ENCODE results near the gene ZFYVE27. TPM values are rescaled to one million over a fixed set of nuclear protein-coding genes. Genes with fewer than 3 reads are reported as not detected.
"Not testable (repeated sequence)": the region's sequence is repeated elsewhere in the genome, so short reads cannot be mapped to it uniquely, and the experiment has no call there.

The ZFYVE27 gene
- total RNA-seq (13.8 TPM), polyA plus RNA-seq (23.7 TPM)
- long read RNA-seq, donor 1, result 0 reads
- long read RNA-seq, donor 2, result 0 reads
- long read RNA-seq, donor 3, partial matches to known transcripts, result 0 of 1 reads
- long read RNA-seq, donor 3, other reads (novel, unspliced or antisense), result 0 of 1 reads
- long read RNA-seq, donor 4, partial matches to known transcripts, result 0 of 1 reads
- long read RNA-seq, donor 4, other reads (novel, unspliced or antisense), result 0 of 1 reads
- long read RNA-seq, donor 5, partial matches to known transcripts, result 6 of 9 reads
- long read RNA-seq, donor 5, other reads (novel, unspliced or antisense), result 0 of 9 reads
- long read RNA-seq, donor 6, partial matches to known transcripts, result 0 of 1 reads
- long read RNA-seq, donor 6, other reads (novel, unspliced or antisense), result 0 of 1 reads
- long read RNA-seq, donor 7, result 0 reads
- long read RNA-seq, donor 8, result 0 reads
- long read RNA-seq, donor 9, result 0 reads
- long read RNA-seq, donor 10, result 0 reads

- H3K9me3 ChIP-seq (ENCODE audit: control insufficient read depth in 2 of 2, insufficient read depth in 1 of 2, low read length in 1 of 2), result no peaks in the 10 kb centered on the region
- DNase-seq (ENCODE audit: low read depth in 6 of 9, low spot score in 9 of 9), result peak; percentile 86 to 95 (median 90)
- peaks cover 0 to 2% of the 10 kb centered on the region in 2 donors for H3K27me3 ChIP-seq (ENCODE audit: control insufficient read depth in 2 of 2, insufficient read depth in 1 of 2, low read length in 1 of 2)
- peaks cover 11 to 27% of the 10 kb centered on the region in 2 donors for H3K36me3 ChIP-seq (ENCODE audit: control insufficient read depth in 2 of 2, insufficient read depth in 2 of 2, low read length in 1 of 2)
- under 1% methylated on average over 72 of the region's 72 CpGs for WGBS
- H3K4me1 ChIP-seq (ENCODE audit: control insufficient read depth in 2 of 2, insufficient read depth in 2 of 2, low read length in 2 of 2), result peaks cover 10 to 19% of the 10 kb centered on the region in 2 donors
- H3K4me3 ChIP-seq (ENCODE audit: low read length in 2 of 2), result peak within 1 kb of the TSS; percentile 66 to 74
- H3K27ac ChIP-seq (ENCODE audit: low read depth in 1 of 2, low read length in 1 of 2), result peak within 1 kb of the TSS; percentile 74 to 90
Measured at GRCh38 chr10:97736902-97737769, at the start of gene ZFYVE27. Gene ZFYVE27, plus strand, starts transcription at chr10:97737128. Its CDS starts 1,350 bp downstream, at chr10:97738478.

- Histone ChIP-seq H3K27ac (ENCODE audit: low read depth in 1 of 2, low read length in 1 of 2) (peak overlapping the region in 1 of 2 donors; percentile 81), H3K27me3 (ENCODE audit: control insufficient read depth in 2 of 2, insufficient read depth in 1 of 2, low read length in 1 of 2) (peaks cover 0 to 9% of the 10 kb centered on the region in 2 donors), H3K9me3 (ENCODE audit: control insufficient read depth in 2 of 2, insufficient read depth in 1 of 2, low read length in 1 of 2) (no peaks in the 10 kb centered on the region), H3K4me3 (ENCODE audit: low read length in 2 of 2) (peak overlapping the region; percentile 45 to 73), H3K4me1 (ENCODE audit: control insufficient read depth in 2 of 2, insufficient read depth in 2 of 2, low read length in 2 of 2) (peaks cover 10 to 17% of the 10 kb centered on the region in 2 donors), H3K36me3 (ENCODE audit: control insufficient read depth in 2 of 2, insufficient read depth in 2 of 2, low read length in 1 of 2) (no peaks in the 10 kb centered on the region)
- WGBS, result 82% methylated on average over 14 of the region's 14 CpGs
- DNase-seq (ENCODE audit: low read depth in 6 of 9, low spot score in 9 of 9), result no peak
Measured at GRCh38 chr10:97687785-97688781, 48.8 kb upstream of the ZFYVE27 start.

- H3K4me1 ChIP-seq (ENCODE audit: control insufficient read depth in 2 of 2, insufficient read depth in 2 of 2, low read length in 2 of 2), result peaks cover 10 to 17% of the 10 kb centered on the region in 2 donors
- H3K4me3 ChIP-seq (ENCODE audit: low read length in 2 of 2), result no peak overlapping the region
- no peaks in the 10 kb centered on the region for H3K36me3 ChIP-seq (ENCODE audit: control insufficient read depth in 2 of 2, insufficient read depth in 2 of 2, low read length in 1 of 2)
- WGBS, result 91% methylated on average over 5 of the region's 5 CpGs
- H3K27ac ChIP-seq (ENCODE audit: low read depth in 1 of 2, low read length in 1 of 2), result peak overlapping the region in 1 of 2 donors; percentile 52
- no peak for DNase-seq (ENCODE audit: low read depth in 6 of 9, low spot score in 9 of 9)
- H3K9me3 ChIP-seq (ENCODE audit: control insufficient read depth in 2 of 2, insufficient read depth in 1 of 2, low read length in 1 of 2), result no peaks in the 10 kb centered on the region
- peaks cover 0 to 9% of the 10 kb centered on the region in 2 donors for H3K27me3 ChIP-seq (ENCODE audit: control insufficient read depth in 2 of 2, insufficient read depth in 1 of 2, low read length in 1 of 2)
Measured at GRCh38 chr10:97689559-97690020, 47.3 kb upstream of the ZFYVE27 start.

GRCh38 chr10:97690133-97690532 is 46.8 kb upstream of the ZFYVE27 start:
- Histone ChIP-seq H3K4me1 (ENCODE audit: control insufficient read depth in 2 of 2, insufficient read depth in 2 of 2, low read length in 2 of 2) (peaks cover 10 to 17% of the 10 kb centered on the region in 2 donors), H3K4me3 (ENCODE audit: low read length in 2 of 2) (no peak overlapping the region), H3K9me3 (ENCODE audit: control insufficient read depth in 2 of 2, insufficient read depth in 1 of 2, low read length in 1 of 2) (no peaks in the 10 kb centered on the region), H3K27ac (ENCODE audit: low read depth in 1 of 2, low read length in 1 of 2) (no peak overlapping the region), H3K36me3 (ENCODE audit: control insufficient read depth in 2 of 2, insufficient read depth in 2 of 2, low read length in 1 of 2) (no peaks in the 10 kb centered on the region), H3K27me3 (ENCODE audit: control insufficient read depth in 2 of 2, insufficient read depth in 1 of 2, low read length in 1 of 2) (peaks cover 0 to 9% of the 10 kb centered on the region in 2 donors)
- 98% methylated on average over 3 of the region's 3 CpGs for WGBS
- no peak for DNase-seq (ENCODE audit: low read depth in 6 of 9, low spot score in 9 of 9)

GRCh38 chr10:97698072-97698655 is 38.8 kb upstream of the ZFYVE27 start:
- not testable (repeated sequence) for H3K4me3 ChIP-seq (ENCODE audit: low read length in 2 of 2); H3K9me3 ChIP-seq (ENCODE audit: control insufficient read depth in 2 of 2, insufficient read depth in 1 of 2, low read length in 1 of 2); H3K27me3 ChIP-seq (ENCODE audit: control insufficient read depth in 2 of 2, insufficient read depth in 1 of 2, low read length in 1 of 2); H3K27ac ChIP-seq (ENCODE audit: low read depth in 1 of 2, low read length in 1 of 2); H3K36me3 ChIP-seq (ENCODE audit: control insufficient read depth in 2 of 2, insufficient read depth in 2 of 2, low read length in 1 of 2); DNase-seq (ENCODE audit: low read depth in 6 of 9, low spot score in 9 of 9); H3K4me1 ChIP-seq (ENCODE audit: control insufficient read depth in 2 of 2, insufficient read depth in 2 of 2, low read length in 2 of 2)
- WGBS, result 95% methylated on average over 11 of the region's 11 CpGs

- Histone ChIP-seq H3K27me3 (ENCODE audit: control insufficient read depth in 2 of 2, insufficient read depth in 1 of 2, low read length in 1 of 2) (peaks cover 0 to 3% of the 10 kb centered on the region in 2 donors), H3K9me3 (ENCODE audit: control insufficient read depth in 2 of 2, insufficient read depth in 1 of 2, low read length in 1 of 2) (no peaks in the 10 kb centered on the region), H3K36me3 (ENCODE audit: control insufficient read depth in 2 of 2, insufficient read depth in 2 of 2, low read length in 1 of 2) (no peaks in the 10 kb centered on the region), H3K27ac (ENCODE audit: low read depth in 1 of 2, low read length in 1 of 2) (no peak overlapping the region), H3K4me1 (ENCODE audit: control insufficient read depth in 2 of 2, insufficient read depth in 2 of 2, low read length in 2 of 2) (no peaks in the 10 kb centered on the region), H3K4me3 (ENCODE audit: low read length in 2 of 2) (no peak overlapping the region)
- peak in 6 of 9 donors; percentile 47 to 76 (median 52) for DNase-seq (ENCODE audit: low read depth in 6 of 9, low spot score in 9 of 9)
- WGBS, result 55% methylated on average over 12 of the region's 12 CpGs
Measured at GRCh38 chr10:97701438-97702069, 35.4 kb upstream of the ZFYVE27 start.

GRCh38 chr10:97703398-97704067 is 33.4 kb upstream of the ZFYVE27 start:
- no peaks in the 10 kb centered on the region for H3K36me3 ChIP-seq (ENCODE audit: control insufficient read depth in 2 of 2, insufficient read depth in 2 of 2, low read length in 1 of 2)
- no peak for DNase-seq (ENCODE audit: low read depth in 6 of 9, low spot score in 9 of 9)
- H3K4me1 ChIP-seq (ENCODE audit: control insufficient read depth in 2 of 2, insufficient read depth in 2 of 2, low read length in 2 of 2), result no peaks in the 10 kb centered on the region
- no peak overlapping the region for H3K27ac ChIP-seq (ENCODE audit: low read depth in 1 of 2, low read length in 1 of 2)
- peaks cover 0 to 7% of the 10 kb centered on the region in 2 donors for H3K27me3 ChIP-seq (ENCODE audit: control insufficient read depth in 2 of 2, insufficient read depth in 1 of 2, low read length in 1 of 2)
- WGBS, result 95% methylated on average over 7 of the region's 7 CpGs
- H3K9me3 ChIP-seq (ENCODE audit: control insufficient read depth in 2 of 2, insufficient read depth in 1 of 2, low read length in 1 of 2), result no peaks in the 10 kb centered on the region
- H3K4me3 ChIP-seq (ENCODE audit: low read length in 2 of 2), result no peak overlapping the region

Data from thymus (tissue), 14 donors.